ENCODE measurements around the gene MTMR6. TPM values are rescaled to one million over a fixed set of nuclear protein-coding genes. Genes with fewer than 3 reads are reported as not detected.

The MTMR6 gene
- total and polyA plus RNA-seq, 3 experiments from 2014 or later: 15.0 to 16.9 (median 15.9) TPM

- H3K4me1 Mint-ChIP-seq: peaks cover 6 to 24% (median 13%) of the 10 kb centered on the region in 3 donors
- H3K9me3 Mint-ChIP-seq: no peaks in the 10 kb centered on the region
Measured at GRCh38 chr13:25268561-25268960, 18.7 kb downstream of the MTMR6 start.

GRCh38 chr13:25267715-25268114 is 19.6 kb downstream of the MTMR6 start:
- Histone ChIP-seq H3K27ac (ENCODE audit: low read depth, low read length) (no peak overlapping the region), H3K4me3 (ENCODE audit: low read length) (no peak overlapping the region), H3K9me3 (ENCODE audit: low read length) (no peaks in the 10 kb centered on the region), H3K4me1 (ENCODE audit: insufficient read depth, low read length) (no peaks in the 10 kb centered on the region), H3K36me3 (ENCODE audit: insufficient read depth, low read length) (peaks cover 17% of the 10 kb centered on the region), H3K27me3 (ENCODE audit: insufficient read depth, low read length, poor library complexity, severe bottlenecking) (no peaks in the 10 kb centered on the region)
- Mint-ChIP-seq H3K4me1 (peaks cover 6 to 24% (median 13%) of the 10 kb centered on the region in 3 donors), H3K4me3 (no peak overlapping the region), H3K36me3 (peaks cover 3 to 82% (median 20%) of the 10 kb centered on the region in 3 donors), H3K27me3 (no peaks in the 10 kb centered on the region), H3K9me3 (no peaks in the 10 kb centered on the region), H3K27ac (peak overlapping the region in 3 of 8 donors; percentile 4 to 25 (median 8))
- POLR2A ChIA-PET: no interaction called here
- peak in 2 of 5 donors; percentile 2 to 16 for DNase-seq
- CTCF ChIA-PET: interaction anchor here (1.9 kb wide), 1 partner anchor 19 kb away, joined by 6 read pairs; no protein-coding TSS in a partner anchor

More at GRCh38 chr13:25268561-25268960, 18.7 kb downstream of the MTMR6 start:
- no peak for DNase-seq
- CTCF ChIA-PET: interaction anchor here (0.6 to 1.9 kb wide), 2 partner anchors 18 to 23 kb away, joined by 4 to 6 read pairs; no protein-coding TSS in a partner anchor
- peak overlapping the region in 1 of 8 donors; percentile 8 for H3K27ac Mint-ChIP-seq
- peaks cover 16% of the 10 kb centered on the region for H3K36me3 ChIP-seq (ENCODE audit: insufficient read depth, low read length)
- peaks cover 0 to under 1% of the 10 kb centered on the region in 2 donors for H3K27me3 Mint-ChIP-seq
- H3K36me3 Mint-ChIP-seq: peaks cover 3 to 80% (median 20%) of the 10 kb centered on the region in 3 donors
- no peaks in the 10 kb centered on the region for H3K4me1 ChIP-seq (ENCODE audit: insufficient read depth, low read length)
- no peaks in the 10 kb centered on the region for H3K27me3 ChIP-seq (ENCODE audit: insufficient read depth, low read length, poor library complexity, severe bottlenecking)
- H3K4me3 ChIP-seq (ENCODE audit: low read length): no peak overlapping the region
- no peak overlapping the region for H3K27ac ChIP-seq (ENCODE audit: low read depth, low read length)
- no peaks in the 10 kb centered on the region for H3K9me3 ChIP-seq (ENCODE audit: low read length)
- no peak overlapping the region for H3K4me3 Mint-ChIP-seq
- POLR2A ChIA-PET: no interaction called here

DNA sequence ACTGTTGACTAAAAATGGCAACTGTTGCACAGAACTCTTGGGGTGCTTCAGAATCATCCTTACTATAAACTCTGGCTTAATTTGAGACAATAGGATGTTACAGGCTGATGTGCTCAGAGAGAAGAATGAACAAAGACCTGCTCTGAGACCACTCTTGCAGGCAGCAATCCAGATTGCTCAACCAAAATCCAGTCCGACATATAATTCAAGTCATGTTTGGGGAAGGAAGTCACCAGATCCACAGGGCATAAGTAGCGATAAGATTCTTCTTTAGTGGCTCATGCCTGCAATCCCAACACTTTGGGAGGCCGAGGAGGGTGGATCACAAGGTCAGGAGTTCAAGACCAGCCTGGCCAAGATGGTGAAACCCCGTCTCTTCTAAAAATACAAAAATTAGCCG is 20.6 kb downstream of the MTMR6 start:
- ChIA-PET CTCF (interaction anchor here (0.6 kb wide), 1 partner anchor 1889 kb away, joined by 3 read pairs; no protein-coding TSS in a partner anchor), POLR2A (no interaction called here)
- Mint-ChIP-seq H3K36me3 (peaks cover 3 to 84% (median 20%) of the 10 kb centered on the region in 3 donors), H3K4me1 (peaks cover 6 to 20% (median 9%) of the 10 kb centered on the region in 3 donors), H3K27me3 (no peaks in the 10 kb centered on the region), H3K27ac (no peak overlapping the region), H3K9me3 (no peaks in the 10 kb centered on the region), H3K4me3 (no peak overlapping the region)
- peaks cover 20% of the 10 kb centered on the region for H3K36me3 ChIP-seq (ENCODE audit: insufficient read depth, low read length)
- H3K27ac ChIP-seq (ENCODE audit: low read depth, low read length): no peak overlapping the region
- no peaks in the 10 kb centered on the region for H3K4me1 ChIP-seq (ENCODE audit: insufficient read depth, low read length)
- DNase-seq: no peak
- H3K4me3 ChIP-seq (ENCODE audit: low read length): no peak overlapping the region
- H3K27me3 ChIP-seq (ENCODE audit: insufficient read depth, low read length, poor library complexity, severe bottlenecking): no peaks in the 10 kb centered on the region
- H3K9me3 ChIP-seq (ENCODE audit: low read length): no peaks in the 10 kb centered on the region

DNA sequence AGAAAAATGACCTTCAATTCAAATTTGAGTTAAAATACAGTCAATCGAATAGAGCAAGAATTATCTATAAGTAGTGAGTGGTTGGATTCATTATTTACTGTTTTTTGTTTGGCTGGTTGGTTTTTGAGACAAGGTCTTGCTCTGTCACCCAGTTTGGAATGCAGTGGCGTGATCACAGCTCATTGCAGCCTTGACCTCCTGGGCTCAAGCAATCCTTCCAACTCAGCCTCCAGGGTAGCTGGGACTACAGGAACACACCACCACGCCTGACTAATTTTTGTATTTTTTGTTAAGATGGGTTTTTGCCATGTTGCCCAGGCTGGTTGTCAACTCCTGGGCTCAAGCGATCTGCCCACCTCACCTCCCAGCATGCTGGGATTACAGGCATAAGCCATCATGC is 25.0 kb downstream of the MTMR6 start:
- CTCF ChIA-PET: no interaction called here
- Histone ChIP-seq H3K9me3 (ENCODE audit: low read length) (no peaks in the 10 kb centered on the region), H3K27me3 (ENCODE audit: insufficient read depth, low read length, poor library complexity, severe bottlenecking) (no peaks in the 10 kb centered on the region), H3K4me3 (ENCODE audit: low read length) (no peak overlapping the region), H3K36me3 (ENCODE audit: insufficient read depth, low read length) (peaks cover 41% of the 10 kb centered on the region), H3K4me1 (ENCODE audit: insufficient read depth, low read length) (no peaks in the 10 kb centered on the region), H3K27ac (ENCODE audit: low read depth, low read length) (no peak overlapping the region)
- Mint-ChIP-seq H3K4me1 (peaks cover 0 to 1% (median 0%) of the 10 kb centered on the region in 3 donors), H3K4me3 (no peak overlapping the region), H3K27ac (no peak overlapping the region), H3K9me3 (no peaks in the 10 kb centered on the region), H3K27me3 (no peaks in the 10 kb centered on the region), H3K36me3 (peaks cover 3 to 76% (median 19%) of the 10 kb centered on the region in 3 donors)
- DNase-seq: no peak
- POLR2A ChIA-PET: no interaction called here

DNA sequence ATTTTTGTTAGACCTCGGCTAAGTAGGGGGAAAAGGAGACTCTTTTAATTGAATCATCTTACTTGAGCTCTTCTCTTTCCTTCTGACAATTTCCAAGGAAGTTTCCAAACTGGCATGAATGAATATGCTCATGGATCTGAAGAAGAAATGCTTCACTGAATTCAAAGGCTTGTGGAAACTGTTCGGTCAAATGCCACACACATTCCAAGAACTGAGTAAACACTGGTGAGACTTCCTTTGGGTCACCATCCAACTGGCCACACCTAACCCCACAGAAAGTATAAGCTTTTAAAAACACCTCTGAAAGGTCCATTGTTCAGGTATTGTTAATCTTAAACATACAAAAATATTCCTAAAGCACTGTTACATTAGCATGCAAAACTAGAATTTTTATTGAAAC is 33.6 kb downstream of the MTMR6 start:
- CTCF ChIA-PET: no interaction called here
- Mint-ChIP-seq H3K9me3 (no peaks in the 10 kb centered on the region), H3K4me1 (no peaks in the 10 kb centered on the region), H3K27ac (no peak overlapping the region), H3K4me3 (no peak overlapping the region), H3K36me3 (peaks cover 9 to 82% (median 30%) of the 10 kb centered on the region in 3 donors), H3K27me3 (no peaks in the 10 kb centered on the region)
- Histone ChIP-seq H3K27ac (ENCODE audit: low read depth, low read length) (no peak overlapping the region), H3K27me3 (ENCODE audit: insufficient read depth, low read length, poor library complexity, severe bottlenecking) (no peaks in the 10 kb centered on the region), H3K4me1 (ENCODE audit: insufficient read depth, low read length) (no peaks in the 10 kb centered on the region), H3K36me3 (ENCODE audit: insufficient read depth, low read length) (peaks cover 15% of the 10 kb centered on the region), H3K4me3 (ENCODE audit: low read length) (no peak overlapping the region), H3K9me3 (ENCODE audit: low read length) (no peaks in the 10 kb centered on the region)
- no peak for DNase-seq
- POLR2A ChIA-PET: no interaction called here

DNA sequence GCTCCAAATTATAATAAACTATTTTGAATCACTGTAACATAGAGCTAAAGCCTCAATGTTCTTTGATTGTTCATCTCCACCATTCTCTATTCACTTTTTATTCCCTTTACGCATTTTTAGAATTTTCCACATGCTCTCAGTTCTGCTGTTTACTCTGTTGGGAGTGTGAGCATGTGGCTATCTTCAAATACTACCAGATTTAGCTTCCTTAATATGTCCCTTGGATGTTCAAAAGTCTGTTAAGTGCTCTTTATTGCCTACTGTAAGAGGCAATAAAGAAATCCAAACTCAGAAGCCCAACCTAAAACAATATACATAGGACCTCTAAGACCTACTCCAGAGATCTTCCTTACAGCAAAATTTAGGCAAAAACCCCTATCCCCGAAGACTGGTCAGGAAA is 34.5 kb downstream of the MTMR6 start:
- no peaks in the 10 kb centered on the region for H3K4me1 Mint-ChIP-seq
- H3K36me3 Mint-ChIP-seq: peaks cover 9 to 88% (median 29%) of the 10 kb centered on the region in 3 donors
- CTCF ChIA-PET: no interaction called here
- no peaks in the 10 kb centered on the region for H3K27me3 Mint-ChIP-seq
- Histone ChIP-seq H3K4me1 (ENCODE audit: insufficient read depth, low read length) (no peaks in the 10 kb centered on the region), H3K4me3 (ENCODE audit: low read length) (no peak overlapping the region), H3K36me3 (ENCODE audit: insufficient read depth, low read length) (peaks cover 14% of the 10 kb centered on the region), H3K27me3 (ENCODE audit: insufficient read depth, low read length, poor library complexity, severe bottlenecking) (no peaks in the 10 kb centered on the region), H3K27ac (ENCODE audit: low read depth, low read length) (no peak overlapping the region), H3K9me3 (ENCODE audit: low read length) (no peaks in the 10 kb centered on the region)
- no peak overlapping the region for H3K4me3 Mint-ChIP-seq
- peak overlapping the region in 1 of 8 donors; percentile 40 for H3K27ac Mint-ChIP-seq
- no peak for DNase-seq
- POLR2A ChIA-PET: no interaction called here
- H3K9me3 Mint-ChIP-seq: no peaks in the 10 kb centered on the region

GRCh38 chr13:25252225-25252624 is 35.1 kb downstream of the MTMR6 start:
- Mint-ChIP-seq H3K36me3 (peaks cover 9 to 85% (median 26%) of the 10 kb centered on the region in 3 donors), H3K4me3 (no peak overlapping the region), H3K27me3 (no peaks in the 10 kb centered on the region), H3K4me1 (no peaks in the 10 kb centered on the region), H3K9me3 (no peaks in the 10 kb centered on the region), H3K27ac (peak overlapping the region in 2 of 8 donors; percentile 1 to 8)
- H3K9me3 ChIP-seq (ENCODE audit: low read length): no peaks in the 10 kb centered on the region
- ChIA-PET POLR2A (no interaction called here), CTCF (no interaction called here)
- no peak overlapping the region for H3K27ac ChIP-seq (ENCODE audit: low read depth, low read length)
- no peaks in the 10 kb centered on the region for H3K4me1 ChIP-seq (ENCODE audit: insufficient read depth, low read length)
- DNase-seq: no peak
- H3K4me3 ChIP-seq (ENCODE audit: low read length): no peak overlapping the region
- H3K36me3 ChIP-seq (ENCODE audit: insufficient read depth, low read length): peaks cover 10% of the 10 kb centered on the region
- no peaks in the 10 kb centered on the region for H3K27me3 ChIP-seq (ENCODE audit: insufficient read depth, low read length, poor library complexity, severe bottlenecking)

DNA sequence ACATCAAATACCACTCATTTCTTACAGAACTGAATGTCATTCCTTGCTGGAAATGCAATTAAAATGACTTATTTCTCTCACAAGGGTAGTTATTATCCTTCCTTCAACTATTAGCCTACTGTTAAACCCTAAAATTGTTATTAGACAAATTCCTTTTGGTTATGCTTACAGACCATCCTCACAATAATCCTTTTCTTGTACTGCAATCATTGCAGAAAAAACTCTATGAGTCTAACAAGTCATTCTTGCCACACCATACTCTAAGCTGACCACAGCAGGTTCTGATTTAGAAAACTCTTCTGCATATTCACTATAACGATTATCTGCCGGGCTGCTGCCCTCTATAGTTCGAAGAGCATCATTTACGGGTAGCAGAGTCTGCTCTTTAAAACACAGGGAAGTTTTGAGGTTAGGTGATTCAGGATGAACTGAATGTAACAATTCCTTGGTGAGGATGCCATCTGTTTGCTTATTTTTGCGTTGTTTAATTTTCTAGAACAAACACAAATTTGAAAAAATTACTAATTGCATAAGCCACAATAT is 38.2 kb downstream of the MTMR6 start:
- no peaks in the 10 kb centered on the region for H3K27me3 ChIP-seq (ENCODE audit: insufficient read depth, low read length, poor library complexity, severe bottlenecking)
- H3K27ac Mint-ChIP-seq: peak overlapping the region in 1 of 8 donors; percentile 57
- CTCF ChIA-PET: no interaction called here
- no peaks in the 10 kb centered on the region for H3K9me3 Mint-ChIP-seq
- H3K4me3 Mint-ChIP-seq: no peak overlapping the region
- H3K27me3 Mint-ChIP-seq: no peaks in the 10 kb centered on the region
- DNase-seq: no peak
- no peak overlapping the region for H3K27ac ChIP-seq (ENCODE audit: low read depth, low read length)
- H3K4me1 ChIP-seq (ENCODE audit: insufficient read depth, low read length): no peaks in the 10 kb centered on the region
- POLR2A ChIA-PET: no interaction called here
- peaks cover 7% of the 10 kb centered on the region for H3K36me3 ChIP-seq (ENCODE audit: insufficient read depth, low read length)
- H3K36me3 Mint-ChIP-seq: peaks cover 15 to 71% (median 17%) of the 10 kb centered on the region in 3 donors
- H3K9me3 ChIP-seq (ENCODE audit: low read length): no peaks in the 10 kb centered on the region
- H3K4me1 Mint-ChIP-seq: no peaks in the 10 kb centered on the region
- no peak overlapping the region for H3K4me3 ChIP-seq (ENCODE audit: low read length)

Data from CD8-positive, alpha-beta memory T cell (primary cell).